HL-60/S4 treated with phorbol 12-myristate 13-acetate at 8.2 ng/mL for 4 days and 3 days (cell line): Measurements from ENCODE around the gene ZNF385D.

Experiments
- in situ Hi-C: fragments of 300-500 bp; cut with MboI; formaldehyde crosslinking; loops from 2 replicates; pipeline ENCODE4 v1.15.0; 2022; ENCODE audit warnings: low sequenced_read_pairs

Gene ZNF385D

GRCh38 chr3:21462141-21462540 lies 288.9 kb downstream of the ZNF385D start:
- in situ Hi-C loops: no loop called here

GRCh38 chr3:21457084-21457483 lies 293.9 kb downstream of the ZNF385D start:
- in situ Hi-C loops: no loop called here

- in situ Hi-C loops: no loop called here
Measured at GRCh38 chr3:21449738-21450137, 301.3 kb downstream of the ZNF385D start.

- in situ Hi-C loops: no loop called here
Measured at GRCh38 chr3:21447476-21448151, 303.4 kb downstream of the ZNF385D start.

- in situ Hi-C loops: no loop called here
Measured at GRCh38 chr3:21446945-21447475, 304.0 kb downstream of the ZNF385D start.

GRCh38 chr3:21446027-21446426 lies 305.0 kb downstream of the ZNF385D start:
- in situ Hi-C loops: no loop called here

- in situ Hi-C loops: no loop called here
Measured at GRCh38 chr3:21441821-21442220, 309.2 kb downstream of the ZNF385D start.

- in situ Hi-C loops: no loop called here
Measured at GRCh38 chr3:21436835-21437234, 314.2 kb downstream of the ZNF385D start.

GRCh38 chr3:21435871-21436270 lies 315.1 kb downstream of the ZNF385D start:
- in situ Hi-C loops: no loop called here

- in situ Hi-C loops: no loop called here
Measured at GRCh38 chr3:21434310-21434709, 316.7 kb downstream of the ZNF385D start.

GRCh38 chr3:21433751-21434150 lies 317.3 kb downstream of the ZNF385D start:
- in situ Hi-C loops: no loop called here

GRCh38 chr3:21426920-21427319 lies 324.1 kb downstream of the ZNF385D start:
- in situ Hi-C loops: no loop called here

GRCh38 chr3:21425715-21426114 lies 325.3 kb downstream of the ZNF385D start:
- in situ Hi-C loops: no loop called here

GRCh38 chr3:21421096-21421495 lies 329.9 kb downstream of the ZNF385D start:
- in situ Hi-C loops: no loop called here

GRCh38 chr3:21417991-21418390 lies 333.0 kb downstream of the ZNF385D start:
- in situ Hi-C loops: no loop called here

- in situ Hi-C loops: no loop called here
Measured at GRCh38 chr3:21414506-21414905, 336.5 kb downstream of the ZNF385D start.

GRCh38 chr3:21411058-21411457 lies 340.0 kb downstream of the ZNF385D start:
- in situ Hi-C loops: no loop called here

GRCh38 chr3:21409401-21409800 lies 341.6 kb downstream of the ZNF385D start:
- in situ Hi-C loops: no loop called here

GRCh38 chr3:21407743-21408142 lies 343.3 kb downstream of the ZNF385D start:
- in situ Hi-C loops: no loop called here

GRCh38 chr3:21405671-21406667 lies 345.0 kb downstream of the ZNF385D start:
- in situ Hi-C loops: no loop called here

GRCh38 chr3:21398461-21398860 lies 352.5 kb downstream of the ZNF385D start:
- in situ Hi-C loops: no loop called here
